Measurements from ENCODE around the gene C9orf85. TPM values are rescaled to one million over a fixed set of nuclear protein-coding genes. Genes with fewer than 3 reads are reported as not detected.

Gene C9orf85
- total and polyA plus RNA-seq, 2 of the 8 experiments (the other 6 are each of a cell fraction or from before 2014, with no cell fraction given) = 6.3 to 14.5 TPM

GRCh38 chr9:71987471-71988371 lies 76.3 kb downstream of the C9orf85 start:
- no peak overlapping the region for H3K27ac ChIP-seq (ENCODE audit: low read depth, low read length)
- H3K79me2 ChIP-seq (ENCODE audit: control insufficient read depth in 1 of 2, insufficient read depth in 2 of 2, low read length in 2 of 2) = no peaks in the 10 kb centered on the region
- no peak overlapping the region; a peak in 1 of 7 replicates for H3K9ac ChIP-seq (replicated peaks in 1 of 4; ENCODE audit: extremely low read depth in 1 of 4, low read depth in 3 of 4, low read length in 3 of 4)
- no peak overlapping the region for H2AK5ac ChIP-seq (ENCODE audit: low read depth, low read length)
- H3K4me2 ChIP-seq (ENCODE audit: insufficient read depth in 1 of 2, low read depth in 2 of 2, low read length in 2 of 2) = no peak overlapping the region
- H3K23me2 ChIP-seq (ENCODE audit: low read depth, low read length) = no peaks in the 10 kb centered on the region
- H4K20me1 ChIP-seq (replicated peaks in 1 of 2; ENCODE audit: control insufficient read depth in 1 of 2, insufficient read depth in 2 of 2, low read length in 2 of 2) = no peaks in the 10 kb centered on the region
- H3K4ac ChIP-seq (replicated peaks; ENCODE audit: insufficient read length, low read depth, low read length) = no peak overlapping the region
- FAIRE-seq (no peak), DNase-seq (ENCODE audit: low read depth in 1 of 2, low spot score in 2 of 2) (peak in 1 of 2 experiments; percentile 19)
- no peaks in the 10 kb centered on the region for H3K79me1 ChIP-seq (ENCODE audit: low read depth, low read length)
- no peak overlapping the region for H2BK12ac ChIP-seq (ENCODE audit: low read depth, low read length)
- no peak overlapping the region for H4K91ac ChIP-seq (replicated peaks; ENCODE audit: insufficient read length, low read length)
- no peaks in the 10 kb centered on the region for H3K27me3 ChIP-seq (replicated peaks in 1 of 4; ENCODE audit: control insufficient read depth in 3 of 4, extremely low read depth in 1 of 4, insufficient read depth in 3 of 4, low read length in 3 of 4)
- CTCF ChIA-PET (ENCODE audit: partially characterized antibody) = interaction anchor here (0.6 to 2.1 kb wide), 7 partner anchors 11 to 87 kb away, joined by 3 to 27 read pairs (median 3); no protein-coding TSS in a partner anchor
- H3K18ac ChIP-seq (ENCODE audit: extremely low read depth, low read length) = no peak overlapping the region
- no peak overlapping the region for H3K14ac ChIP-seq (ENCODE audit: insufficient read length)
- H3K9me3 ChIP-seq (ENCODE audit: insufficient read depth in 2 of 2, low read depth in 1 of 2, low read length in 1 of 2) = no peaks in the 10 kb centered on the region
- no peak overlapping the region for H4K5ac ChIP-seq (ENCODE audit: insufficient read length, low read depth, low read length)
- no peak overlapping the region for H2BK120ac ChIP-seq (replicated peaks; ENCODE audit: low read depth, low read length)
- H2AFZ ChIP-seq (ENCODE audit: low read length) = no peak overlapping the region
- H3K4me3 ChIP-seq (ENCODE audit: extremely low read depth in 1 of 4, insufficient read depth in 2 of 4, low read depth in 3 of 4, low read length in 4 of 4) = no peak overlapping the region
- no peaks in the 10 kb centered on the region for H3K36me3 ChIP-seq (ENCODE audit: control insufficient read depth in 2 of 4, insufficient read depth in 4 of 4, low read length in 3 of 4)
- no peak overlapping the region for H4K8ac ChIP-seq (ENCODE audit: extremely low read depth, insufficient read depth, low read length)
- H3K56ac ChIP-seq (replicated peaks; ENCODE audit: insufficient read length, low read depth, low read length) = no peak overlapping the region
- TF ChIP-seq MAFK (IDR thresholded peaks at IDR 0.05; ENCODE audit: low read depth, low read length) (no peak), SIRT6 (IDR thresholded peaks at IDR 0.05; ENCODE audit: low read length) (no peak), USF2 (IDR thresholded peaks at IDR 0.05; ENCODE audit: low read length) (no peak)
- H2BK20ac ChIP-seq (ENCODE audit: low read length) = no peak overlapping the region
- H3K23ac ChIP-seq (ENCODE audit: insufficient read length) = no peak overlapping the region
- POLR2A ChIA-PET (ENCODE audit: partially characterized antibody) = interaction anchor here (1.2 kb wide), 1 partner anchor 22 kb away, joined by 6 read pairs; no protein-coding TSS in a partner anchor
- 84% methylated on average over 11 of the region's 11 CpGs; no CpG with 5 or more reads in 1 of the 2 experiments for WGBS, 2 experiments (ENCODE audit: extremely low coverage in 1 of 2, insufficient coverage in 1 of 2, insufficient read length in 1 of 2, insufficient replicate concordance in 2 of 2, low coverage in 1 of 2, low lambda C conversion rate in 2 of 2, missing lambda C conversion rate in 1 of 2)
- H2BK5ac ChIP-seq (ENCODE audit: low read depth, low read length) = no peak overlapping the region
- no peak overlapping the region for H2BK15ac ChIP-seq (ENCODE audit: low read length)
- H3K4me1 ChIP-seq (replicated peaks in 1 of 4; ENCODE audit: control insufficient read depth in 3 of 4, insufficient read depth in 4 of 4, low read length in 3 of 4) = peaks cover 0 to 12% (median 6%) of the 10 kb centered on the region in 4 experiments
